NCI-H526 treated with DMSO at 0.1 percent for 48 hours (cell line): ENCODE measurements around the gene AKT3.
A peak's percentile ranks its signal among the peaks of the same experiment; 100 is the strongest.

Experiments used
- DNase-seq: peaks from one replicate; lab custom pipeline; 2025; lab: John Stamatoyannopoulos, UW

The AKT3 gene

GRCh38 chr1:243597383-243597782 lies 252.7 kb downstream of the AKT3 start:
- DNase-seq, result no peak

DNA sequence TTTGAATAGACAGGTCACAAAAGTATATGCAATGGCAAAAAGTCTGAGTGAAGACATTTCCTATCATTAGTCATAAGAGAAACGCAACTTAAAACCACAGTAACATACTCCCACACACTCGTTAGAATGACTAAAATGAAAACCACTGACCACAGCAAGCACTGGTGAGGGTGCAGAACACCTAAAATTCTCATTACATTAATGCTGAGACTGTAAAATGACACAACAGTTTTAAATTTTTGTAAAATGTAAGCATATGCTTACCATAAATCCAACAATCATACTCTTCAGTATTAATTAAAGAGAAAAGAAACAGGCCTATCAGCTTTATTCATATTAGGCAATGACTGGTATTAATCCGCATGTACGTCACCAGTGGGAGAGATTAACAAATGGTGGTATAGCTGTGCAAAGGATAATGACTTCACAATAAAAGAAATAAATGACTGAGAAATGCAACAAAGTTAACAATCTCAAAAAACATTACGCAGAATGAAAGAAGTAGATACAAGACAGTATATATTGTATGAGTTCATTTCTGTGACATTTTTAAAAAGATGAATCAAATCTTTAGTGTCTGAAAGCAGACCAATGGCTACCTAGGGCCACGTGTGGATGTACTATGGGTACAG lies 253.5 kb downstream of the AKT3 start:
- no peak for DNase-seq

DNA sequence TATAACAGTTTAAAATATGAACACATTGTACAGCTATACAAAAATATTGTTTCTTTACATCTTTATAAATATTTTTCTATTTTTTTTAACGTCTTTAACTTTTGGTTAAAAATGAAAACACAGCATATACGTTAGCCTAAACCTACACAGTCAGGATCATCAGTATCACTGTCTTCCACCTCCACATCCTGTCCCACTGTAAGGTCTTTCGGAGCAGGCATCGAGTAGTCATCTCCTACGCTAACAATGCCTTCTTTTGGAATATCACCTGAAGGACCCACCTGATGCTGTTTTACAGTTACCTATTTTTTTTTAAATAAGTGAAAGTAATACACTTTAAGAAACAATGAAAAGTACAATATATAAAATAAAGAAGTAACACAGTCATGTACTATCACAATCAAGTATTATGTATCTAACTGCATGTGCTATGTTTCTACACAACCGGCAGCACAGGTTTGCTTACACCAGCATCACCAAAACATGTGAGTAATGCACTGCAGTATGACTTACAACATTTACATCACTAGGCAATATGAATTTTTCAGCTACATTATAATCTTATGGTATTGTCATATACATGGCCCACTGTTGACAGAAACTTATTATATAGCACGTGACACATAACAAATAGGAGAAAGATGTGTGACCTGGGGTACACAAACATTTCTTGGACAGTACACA lies 254.4 kb downstream of the AKT3 start:
- no peak for DNase-seq

DNA sequence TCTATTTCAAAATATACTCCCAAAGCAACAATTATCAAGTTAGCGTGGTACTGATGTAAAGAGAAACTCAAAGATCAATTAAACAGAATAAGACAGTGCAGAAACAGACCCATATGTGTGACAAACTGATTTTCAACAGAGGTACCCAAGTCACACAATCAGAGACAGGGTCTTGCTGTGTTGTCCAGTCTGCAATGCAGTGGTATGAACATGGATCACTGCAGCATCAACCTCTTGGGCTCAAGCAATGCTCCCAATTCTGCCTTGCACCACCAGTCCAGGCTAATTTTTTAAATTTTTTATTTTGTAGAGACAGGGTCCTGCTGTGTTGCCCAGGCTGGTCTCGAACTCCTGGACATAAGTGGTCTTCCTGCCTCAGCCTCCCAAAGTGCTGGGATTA lies 255.6 kb downstream of the AKT3 start:
- no peak for DNase-seq

DNA sequence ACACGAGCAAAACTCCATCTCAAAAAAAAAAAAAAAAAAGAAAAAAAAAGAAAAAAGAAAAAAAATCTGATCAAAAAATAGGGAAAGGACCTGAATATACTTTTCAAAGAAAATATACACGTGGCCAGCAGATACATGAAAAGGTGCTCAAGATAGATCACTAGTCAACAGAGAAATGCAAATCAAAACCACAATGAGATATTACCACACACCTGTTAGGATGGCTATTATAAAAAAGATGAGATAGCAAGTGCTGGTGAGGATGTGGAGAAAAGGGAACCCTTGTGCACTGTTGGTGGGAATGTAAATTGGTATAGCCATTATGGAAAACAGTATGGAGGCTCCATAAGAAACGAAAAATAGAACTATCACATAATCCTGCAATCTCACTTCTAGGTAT lies 260.8 kb downstream of the AKT3 start:
- DNase-seq, result peak; percentile 73

- no peak for DNase-seq
Measured at GRCh38 chr1:243587823-243588560, 262.1 kb downstream of the AKT3 start.

DNA sequence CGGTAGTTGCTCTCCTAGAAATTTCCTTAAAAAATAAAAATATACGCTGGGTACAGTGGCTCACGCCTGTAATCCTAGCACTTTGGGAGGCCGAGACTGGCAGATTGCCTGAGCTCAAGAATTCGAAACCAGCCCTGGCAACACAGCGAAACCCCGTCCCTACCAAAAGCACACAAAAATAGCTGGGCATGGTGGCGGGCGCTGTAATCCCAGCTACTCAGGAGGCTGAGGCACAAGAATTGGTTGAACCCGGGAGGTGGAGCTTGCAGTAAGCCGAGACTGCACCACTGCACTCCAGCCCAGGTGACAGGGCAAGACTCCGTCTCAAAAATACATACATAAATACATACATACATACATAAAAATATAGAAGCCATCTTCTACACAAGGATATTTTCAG lies 262.8 kb downstream of the AKT3 start:
- no peak for DNase-seq

DNA sequence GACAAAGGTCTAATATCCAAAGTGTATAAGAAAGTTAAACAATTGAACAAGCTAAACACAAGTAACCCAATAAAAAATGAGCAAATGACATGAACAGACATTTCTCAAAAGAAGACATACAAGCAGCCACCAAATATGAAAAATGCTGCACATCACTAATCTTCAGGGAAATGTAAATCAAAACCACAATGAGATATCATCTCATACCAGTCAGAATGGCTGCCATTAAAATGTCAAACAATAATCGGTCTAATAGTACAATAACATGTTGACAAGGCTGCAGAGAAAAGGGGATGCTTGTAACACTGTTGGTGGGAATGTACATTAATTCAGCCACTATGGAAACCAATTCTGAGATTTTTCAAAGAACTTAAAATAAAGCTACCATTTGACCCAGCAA lies 264.1 kb downstream of the AKT3 start:
- DNase-seq, result no peak

DNA sequence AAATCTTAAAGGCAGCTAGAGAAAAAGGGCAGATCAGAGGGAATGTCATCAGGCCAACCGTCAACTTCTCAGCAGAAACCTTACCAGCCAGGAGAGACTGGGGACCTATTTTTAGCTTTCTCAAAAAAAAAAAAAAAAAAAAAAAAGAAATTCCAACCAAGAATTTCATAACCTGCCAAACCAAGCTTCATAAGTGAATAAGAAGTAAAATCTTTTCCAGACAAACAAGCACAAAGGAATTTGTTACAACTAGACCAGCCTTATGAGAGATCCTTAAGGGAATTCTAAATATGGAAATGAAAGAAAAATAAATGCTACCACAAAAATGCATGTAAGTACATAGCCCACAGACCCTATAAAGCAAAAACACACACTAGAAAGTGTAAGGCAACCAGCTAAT lies 267.7 kb downstream of the AKT3 start:
- no peak for DNase-seq

DNA sequence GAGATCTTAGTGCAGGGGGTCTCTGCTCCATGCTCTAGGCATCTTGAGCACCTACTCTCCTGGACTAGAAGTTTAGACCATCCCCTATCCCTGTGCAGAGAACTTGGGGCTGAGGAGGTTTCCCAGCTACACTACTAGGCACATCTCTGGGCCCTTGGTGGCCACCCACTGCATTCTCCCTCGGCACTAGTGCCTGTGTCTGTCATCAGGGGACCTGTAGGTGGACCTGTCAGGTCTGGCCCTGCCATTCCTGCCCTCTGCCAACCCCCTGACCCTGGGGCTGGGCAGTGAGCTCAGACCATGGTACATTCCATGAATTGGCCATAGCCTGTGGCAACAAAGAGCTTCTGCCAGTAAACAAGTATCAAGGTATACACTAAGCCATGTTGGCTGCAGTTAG lies 269.1 kb downstream of the AKT3 start:
- no peak for DNase-seq

- DNase-seq, result no peak
Measured at GRCh38 chr1:243580072-243580471, 270.0 kb downstream of the AKT3 start.

DNA sequence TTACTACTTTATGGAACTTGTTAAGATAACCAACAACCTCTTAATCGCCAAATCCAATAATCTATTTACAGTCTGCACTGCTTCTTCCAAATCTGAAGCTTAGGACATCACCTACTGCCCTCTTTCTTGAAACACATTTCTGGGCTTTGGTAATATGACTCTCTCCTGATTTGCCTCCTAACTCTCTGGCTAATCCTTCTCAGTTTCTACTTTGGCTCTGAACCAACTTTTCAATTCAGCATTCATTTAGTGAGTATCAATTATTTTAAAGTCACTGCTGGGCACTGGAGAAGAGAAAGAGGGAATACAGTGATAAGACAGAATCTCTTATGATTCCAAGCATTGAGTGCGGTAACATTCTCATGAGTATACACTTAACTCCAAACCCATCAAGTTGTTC lies 275.0 kb downstream of the AKT3 start:
- no peak for DNase-seq

DNA sequence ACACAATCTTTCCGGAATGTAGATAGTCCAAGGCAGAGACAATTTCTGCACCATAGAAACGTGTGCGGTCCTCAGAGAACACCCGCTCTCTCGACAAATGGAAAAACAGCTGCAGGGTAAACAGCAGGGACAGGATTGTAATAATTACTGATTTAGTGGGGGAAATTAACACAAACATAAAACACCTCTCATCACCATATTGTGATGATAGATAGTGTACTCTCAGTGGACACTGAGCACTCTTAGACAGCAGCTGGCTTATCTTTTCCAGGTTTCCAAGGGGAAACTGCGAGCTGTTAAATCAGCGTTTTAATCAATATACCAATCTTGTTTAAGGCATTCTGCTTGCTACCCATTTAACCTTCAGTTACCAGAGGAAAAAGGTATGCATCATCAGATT lies 277.1 kb downstream of the AKT3 start:
- DNase-seq, result no peak

DNA sequence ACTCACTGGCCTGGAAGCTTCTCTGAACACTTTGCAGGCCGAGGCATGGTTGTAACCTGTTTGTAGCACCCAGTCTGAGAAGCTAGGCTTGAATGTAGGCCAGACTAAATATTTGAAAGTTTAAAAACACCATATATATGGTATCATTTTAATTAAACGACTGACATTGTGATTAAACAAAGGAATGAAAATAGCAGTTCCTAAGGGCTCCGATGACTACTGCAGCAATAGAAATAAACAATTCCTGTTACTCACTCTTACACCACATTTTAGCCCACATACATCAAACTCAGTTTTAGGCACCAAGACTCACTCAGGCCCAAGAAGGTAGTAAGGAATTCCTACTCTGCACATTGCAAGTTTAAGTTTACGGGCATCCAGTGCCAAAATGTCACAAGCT lies 281.2 kb downstream of the AKT3 start:
- DNase-seq, result no peak

DNA sequence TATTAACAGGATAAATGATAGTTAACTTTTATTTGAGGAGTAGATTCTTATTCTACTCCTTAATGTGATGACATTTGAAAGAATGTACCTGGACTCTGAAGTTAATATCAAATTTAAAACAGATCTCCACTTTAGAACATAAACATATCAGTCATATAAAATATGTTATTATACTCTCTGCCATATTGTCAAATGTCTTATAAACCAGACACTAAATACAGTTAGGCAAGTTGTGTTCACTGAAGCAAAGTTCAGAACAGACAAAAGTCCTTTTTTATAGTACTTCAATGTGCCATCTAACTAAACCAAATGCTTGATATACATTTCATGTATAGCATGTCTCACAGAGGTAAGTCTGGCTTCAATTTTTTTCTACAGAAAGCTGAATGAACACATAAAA lies 285.2 kb downstream of the AKT3 start:
- no peak for DNase-seq

- DNase-seq, result no peak
Measured at GRCh38 chr1:243563732-243564131, 286.3 kb downstream of the AKT3 start.

- no peak for DNase-seq
Measured at GRCh38 chr1:243562473-243562872, 287.6 kb downstream of the AKT3 start.

DNA sequence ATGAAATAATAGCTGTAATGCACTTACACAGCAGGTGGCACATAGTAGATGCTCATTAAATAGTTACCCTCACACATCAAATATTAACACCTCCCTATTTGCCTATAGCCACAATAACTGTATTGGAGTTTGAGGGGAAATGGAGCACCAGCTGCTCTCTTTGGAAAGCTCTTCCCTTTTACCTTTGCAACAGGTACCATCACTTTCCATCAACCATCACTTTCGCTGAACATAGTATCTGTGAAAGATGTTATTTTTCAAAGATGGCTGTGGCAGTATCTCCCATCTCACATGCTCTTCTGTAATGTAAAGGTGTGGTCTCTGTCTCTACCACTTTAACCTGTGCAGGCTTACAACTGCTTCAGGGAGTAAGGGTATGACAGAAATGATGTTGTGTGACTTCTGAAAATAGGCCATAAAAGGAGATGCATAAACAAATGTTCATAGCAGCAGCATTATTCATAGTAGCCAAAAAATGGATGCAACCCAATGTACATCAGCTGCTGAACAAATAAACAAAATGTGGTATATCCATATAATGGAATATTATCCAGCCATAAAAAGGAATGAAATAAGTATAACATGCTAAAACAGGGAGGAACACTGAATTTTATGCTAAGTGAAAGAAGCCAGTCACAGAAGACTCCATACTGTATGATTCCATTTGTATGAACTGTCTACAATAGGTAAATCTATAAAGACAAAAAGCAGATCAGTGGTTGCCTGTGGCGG lies 288.3 kb downstream of the AKT3 start:
- no peak for DNase-seq

- no peak for DNase-seq
Measured at GRCh38 chr1:243559575-243560162, 290.4 kb downstream of the AKT3 start.

GRCh38 chr1:243558576-243558975 lies 291.5 kb downstream of the AKT3 start:
- no peak for DNase-seq

DNA sequence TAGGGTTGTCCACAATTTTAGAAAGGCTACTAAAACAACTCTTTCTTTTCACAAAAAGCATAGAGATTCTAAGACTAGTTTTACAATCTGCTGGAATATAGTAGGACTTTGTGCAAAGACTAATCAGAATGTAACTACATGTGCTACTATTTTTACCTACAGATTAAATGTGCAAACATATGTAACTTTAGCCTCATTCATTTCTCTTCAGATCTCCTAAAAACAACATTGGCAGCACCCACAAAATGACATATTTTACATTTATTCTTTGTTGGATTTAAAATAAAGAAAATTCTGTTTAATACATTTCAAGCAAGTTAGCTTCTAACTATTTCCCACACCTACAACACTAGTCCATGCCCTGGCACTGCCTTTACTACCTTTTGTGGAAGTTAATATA lies 292.2 kb downstream of the AKT3 start:
- DNase-seq, result no peak

DNA sequence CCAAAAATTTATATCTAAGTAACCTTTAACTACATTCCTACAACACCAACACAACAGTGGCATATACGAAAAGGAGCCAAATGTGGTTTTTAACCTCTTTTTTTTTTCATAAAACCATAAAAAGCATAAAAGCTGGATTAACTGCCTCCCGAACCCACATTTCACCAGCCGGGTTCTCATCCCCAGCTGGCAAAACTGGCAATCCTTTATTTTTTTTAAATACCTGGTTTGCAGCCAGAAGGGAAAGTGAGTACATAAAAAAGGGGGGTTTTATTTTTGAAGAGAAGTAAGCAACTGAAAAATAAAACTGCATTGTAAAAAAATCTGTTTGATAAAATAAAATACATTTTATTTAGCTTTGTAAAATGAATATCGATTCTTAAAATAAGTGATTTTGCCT lies 295.4 kb downstream of the AKT3 start:
- DNase-seq, result no peak
